T-helper 1 cell treated with Interleukin-12 subunit alpha and Interleukin-12 subunit beta and Interleukin-4 antibody, amounts not matched to agents 30 μg/mL and 1 μg/mL, for 36 hours (primary cell): ENCODE data around the gene SDF2L1.
"Not testable (repeated sequence)": the region's sequence is repeated elsewhere in the genome, so short reads cannot be mapped to it uniquely, and the experiment has no call there.

Experiments used
- H3K27ac Mint-ChIP-seq: one replicate; pipeline ENCODE4 v1.8.0; 2021; ENCODE audit warnings: mild to moderate bottlenecking, mixed read lengths
- H3K27me3 Mint-ChIP-seq: one replicate; pipeline ENCODE4 v1.8.0; 2021; ENCODE audit warnings: low read depth, mixed read lengths
- H3K36me3 Mint-ChIP-seq: one replicate; pipeline ENCODE4 v1.8.0; 2021; ENCODE audit warnings: low read depth, mixed read lengths
- H3K4me1 Mint-ChIP-seq: one replicate; pipeline ENCODE4 v1.8.0; 2021; ENCODE audit warnings: low read depth, mixed read lengths
- H3K4me3 Mint-ChIP-seq: one replicate; pipeline ENCODE4 v1.8.0; 2021; ENCODE audit warnings: mild to moderate bottlenecking, moderate library complexity, mixed read lengths
- H3K9me3 Mint-ChIP-seq: one replicate; pipeline ENCODE4 v1.8.0; 2021; ENCODE audit warnings: mixed read lengths

Gene SDF2L1

GRCh38 chr22:21657360-21658032 lies 15.4 kb downstream of the SDF2L1 start:
- peaks cover 4% of the 10 kb centered on the region for H3K36me3 Mint-ChIP-seq
- H3K27me3 Mint-ChIP-seq = no peaks in the 10 kb centered on the region
- H3K4me1 Mint-ChIP-seq = peaks cover 15% of the 10 kb centered on the region
- peak overlapping the region; percentile 79 for H3K27ac Mint-ChIP-seq
- no peaks in the 10 kb centered on the region for H3K9me3 Mint-ChIP-seq
- H3K4me3 Mint-ChIP-seq = peak overlapping the region; percentile 85

- no peaks in the 10 kb centered on the region for H3K36me3 Mint-ChIP-seq
- H3K4me1 Mint-ChIP-seq = peaks cover 12% of the 10 kb centered on the region
- H3K27me3 Mint-ChIP-seq = no peaks in the 10 kb centered on the region
- no peaks in the 10 kb centered on the region for H3K9me3 Mint-ChIP-seq
- no peak overlapping the region for H3K27ac Mint-ChIP-seq
- H3K4me3 Mint-ChIP-seq = no peak overlapping the region
Measured at GRCh38 chr22:21659864-21660525, 17.9 kb downstream of the SDF2L1 start.

- H3K36me3 Mint-ChIP-seq = no peaks in the 10 kb centered on the region
- H3K4me3 Mint-ChIP-seq = no peak overlapping the region
- H3K4me1 Mint-ChIP-seq = peaks cover 16% of the 10 kb centered on the region
- H3K27ac Mint-ChIP-seq = no peak overlapping the region
- no peaks in the 10 kb centered on the region for H3K27me3 Mint-ChIP-seq
- H3K9me3 Mint-ChIP-seq = no peaks in the 10 kb centered on the region
Measured at GRCh38 chr22:21660904-21661303, 18.8 kb downstream of the SDF2L1 start.

GRCh38 chr22:21661991-21662390 lies 19.9 kb downstream of the SDF2L1 start:
- Mint-ChIP-seq H3K27ac (no peak overlapping the region), H3K36me3 (no peaks in the 10 kb centered on the region), H3K9me3 (no peaks in the 10 kb centered on the region), H3K4me1 (peaks cover 9% of the 10 kb centered on the region), H3K4me3 (no peak overlapping the region), H3K27me3 (no peaks in the 10 kb centered on the region)

- Mint-ChIP-seq H3K4me3 (peak overlapping the region; percentile 14), H3K27ac (peak overlapping the region; percentile 38), H3K27me3 (no peaks in the 10 kb centered on the region), H3K4me1 (peaks cover 12% of the 10 kb centered on the region), H3K9me3 (no peaks in the 10 kb centered on the region), H3K36me3 (no peaks in the 10 kb centered on the region)
Measured at GRCh38 chr22:21663738-21664137, 21.6 kb downstream of the SDF2L1 start.

GRCh38 chr22:21665047-21665851 lies 23.1 kb downstream of the SDF2L1 start:
- Mint-ChIP-seq H3K4me1 (peaks cover 14% of the 10 kb centered on the region), H3K9me3 (no peaks in the 10 kb centered on the region), H3K4me3 (peak overlapping the region; percentile 92), H3K27me3 (no peaks in the 10 kb centered on the region), H3K27ac (peak overlapping the region; percentile 92), H3K36me3 (peaks cover 5% of the 10 kb centered on the region)

GRCh38 chr22:21666786-21667185 lies 24.7 kb downstream of the SDF2L1 start:
- Mint-ChIP-seq H3K36me3 (peaks cover 12% of the 10 kb centered on the region), H3K27ac (peak overlapping the region; percentile 80), H3K4me1 (peaks cover 14% of the 10 kb centered on the region), H3K4me3 (peak overlapping the region; percentile 92), H3K9me3 (no peaks in the 10 kb centered on the region), H3K27me3 (no peaks in the 10 kb centered on the region)

GRCh38 chr22:21669026-21669425 lies 26.9 kb downstream of the SDF2L1 start:
- Mint-ChIP-seq H3K27me3 (no peaks in the 10 kb centered on the region), H3K36me3 (peaks cover 26% of the 10 kb centered on the region), H3K27ac (peak overlapping the region; percentile 36), H3K4me1 (peaks cover 14% of the 10 kb centered on the region), H3K9me3 (no peaks in the 10 kb centered on the region), H3K4me3 (peak overlapping the region; percentile 44)

- H3K4me3 Mint-ChIP-seq = no peak overlapping the region
- no peaks in the 10 kb centered on the region for H3K27me3 Mint-ChIP-seq
- no peaks in the 10 kb centered on the region for H3K9me3 Mint-ChIP-seq
- peaks cover 6% of the 10 kb centered on the region for H3K4me1 Mint-ChIP-seq
- H3K27ac Mint-ChIP-seq = no peak overlapping the region
- H3K36me3 Mint-ChIP-seq = peaks cover 29% of the 10 kb centered on the region
Measured at GRCh38 chr22:21672107-21672629, 30.1 kb downstream of the SDF2L1 start.

- H3K27ac Mint-ChIP-seq = no peak overlapping the region
- H3K4me3 Mint-ChIP-seq = no peak overlapping the region
- peaks cover 29% of the 10 kb centered on the region for H3K36me3 Mint-ChIP-seq
Measured at GRCh38 chr22:21673534-21674321, 31.6 kb downstream of the SDF2L1 start.

GRCh38 chr22:21674638-21675245 lies 32.6 kb downstream of the SDF2L1 start:
- H3K36me3 Mint-ChIP-seq = peaks cover 27% of the 10 kb centered on the region
- H3K27me3 Mint-ChIP-seq = no peaks in the 10 kb centered on the region
- H3K4me3 Mint-ChIP-seq = no peak overlapping the region
- no peaks in the 10 kb centered on the region for H3K4me1 Mint-ChIP-seq
- H3K27ac Mint-ChIP-seq = no peak overlapping the region
- H3K9me3 Mint-ChIP-seq = no peaks in the 10 kb centered on the region

More at GRCh38 chr22:21673534-21674321, 31.6 kb downstream of the SDF2L1 start:
- Mint-ChIP-seq H3K4me1 (peaks cover 2% of the 10 kb centered on the region), H3K9me3 (no peaks in the 10 kb centered on the region), H3K27me3 (no peaks in the 10 kb centered on the region)

- no peak overlapping the region for H3K27ac Mint-ChIP-seq
- H3K27me3 Mint-ChIP-seq = no peaks in the 10 kb centered on the region
- no peaks in the 10 kb centered on the region for H3K4me1 Mint-ChIP-seq
- H3K9me3 Mint-ChIP-seq = no peaks in the 10 kb centered on the region
- H3K4me3 Mint-ChIP-seq = no peak overlapping the region
- H3K36me3 Mint-ChIP-seq = peaks cover 9% of the 10 kb centered on the region
Measured at GRCh38 chr22:21677606-21678443, 35.7 kb downstream of the SDF2L1 start.

- H3K27ac Mint-ChIP-seq, H3K36me3 Mint-ChIP-seq, H3K9me3 Mint-ChIP-seq, H3K4me1 Mint-ChIP-seq, H3K4me3 Mint-ChIP-seq, H3K27me3 Mint-ChIP-seq: not testable (repeated sequence)
Measured at GRCh38 chr22:21678842-21679241, 36.7 kb downstream of the SDF2L1 start.
